Loucy (cell line): ENCODE measurements around the gene TMEM47.

Experiments used
- H2AFZ ChIP-seq: fragments of 200-600 bp; sonication (generic); 2 replicates; pipeline ENCODE4 v1.6.0; 2016; ENCODE audit warnings: antibody characterized with exemption, mild to moderate bottlenecking, low read length, moderate library complexity
- H3F3A ChIP-seq: fragments of 200-600 bp; 2 replicates; pipeline ENCODE4 v1.6.0; 2016; ENCODE audit warnings: antibody characterized with exemption, low read depth, mild to moderate bottlenecking
- H3K27me3 ChIP-seq: fragments of 200-600 bp; sonication (generic); 2 replicates; pipeline ENCODE4 v1.6.1; 2014; ENCODE audit warnings: low read length, mild to moderate bottlenecking; ENCODE audit not compliant: insufficient read depth, poor library complexity, severe bottlenecking
- H3K36me3 ChIP-seq: fragments of 200-600 bp; sonication (generic); 2 replicates; pipeline ENCODE4 v1.6.1; 2016; ENCODE audit warnings: low read length; ENCODE audit not compliant: insufficient read depth
- H3K4me1 ChIP-seq: fragments of 200-600 bp; sonication (generic); 2 replicates; pipeline ENCODE4 v1.5.1; 2014; ENCODE audit warnings: low read length, mild to moderate bottlenecking; ENCODE audit not compliant: insufficient read depth, poor library complexity, severe bottlenecking
- H3K4me2 ChIP-seq: fragments of 200-600 bp; sonication (generic); 2 replicates; pipeline ENCODE4 v1.6.0; 2014; ENCODE audit warnings: antibody characterized with exemption, low read length, low read depth, mild to moderate bottlenecking; ENCODE audit not compliant: poor library complexity, severe bottlenecking
- H3K4me3 ChIP-seq: fragments of 200-600 bp; sonication (generic); 2 replicates; pipeline ENCODE4 v1.5.1; 2014; ENCODE audit warnings: low read length, mild to moderate bottlenecking, mixed read lengths; ENCODE audit not compliant: poor library complexity, severe bottlenecking
- H3K79me2 ChIP-seq: fragments of 200-600 bp; sonication (generic); 2 replicates; pipeline ENCODE4 v1.6.1; 2014; ENCODE audit warnings: low read length; ENCODE audit not compliant: insufficient read depth
- H3K9ac ChIP-seq: fragments of 200-600 bp; sonication (generic); 2 replicates; pipeline ENCODE4 v1.6.0; 2014; ENCODE audit warnings: mild to moderate bottlenecking, low read depth, low read length, moderate library complexity; ENCODE audit not compliant: poor library complexity, severe bottlenecking
- H3K9me2 ChIP-seq: fragments of 200-600 bp; sonication (generic); replicated peaks from 2 replicates; pipeline ENCODE4 v1.6.1; 2016; ENCODE audit warnings: low read depth, low read length, mixed read lengths
- H3K9me3 ChIP-seq: fragments of 200-600 bp; sonication (generic); 2 replicates; pipeline ENCODE4 v1.6.1; 2014; ENCODE audit warnings: mild to moderate bottlenecking, antibody characterized with exemption, low read length, low read depth; ENCODE audit not compliant: insufficient read depth
- H4K20me1 ChIP-seq: fragments of 200-600 bp; sonication (generic); 2 replicates; pipeline ENCODE4 v1.6.0; 2014; ENCODE audit warnings: antibody characterized with exemption, low read length, mild to moderate bottlenecking; ENCODE audit not compliant: insufficient read depth, poor library complexity, severe bottlenecking
- CTCF ChIP-seq: fragments of 200-600 bp; sonication (generic); conservative IDR thresholded peaks from 2 replicates; pipeline ENCODE4 v1.5.1; 2014; ENCODE audit warnings: mild to moderate bottlenecking, antibody characterized with exemption, low read length
- EZH2phosphoT487 ChIP-seq: fragments of 200-600 bp; IDR thresholded peaks from 2 replicates; pipeline ENCODE4 v1.6.1; 2018; ENCODE audit warnings: antibody characterized with exemption, mild to moderate bottlenecking, moderate library complexity, borderline replicate concordance

TMEM47 gene

GRCh38 chrX:34656842-34657725 is at the start of gene TMEM47:
Gene TMEM47, minus strand, starts transcription at chrX:34657285. Its CDS starts 256 bp downstream, at chrX:34657029.
- H3K27me3 ChIP-seq, result no peaks in the 10 kb centered on the region
- no peaks in the 10 kb centered on the region for H3K4me1 ChIP-seq
- H3K4me2 ChIP-seq, result no peak within 1 kb of the TSS
- no peaks in the 10 kb centered on the region for H3K9me3 ChIP-seq
- H3K79me2 ChIP-seq, result no peaks in the 10 kb centered on the region
- no peaks in the 10 kb centered on the region for H3K9me2 ChIP-seq
- TF ChIP-seq CTCF (no peak), EZH2phosphoT487 (no peak)
- H2AFZ ChIP-seq, result no peak within 1 kb of the TSS
- H3K36me3 ChIP-seq, result no peaks in the 10 kb centered on the region
- no peak within 1 kb of the TSS for H3K4me3 ChIP-seq
- H3K9ac ChIP-seq, result no peak within 1 kb of the TSS
- H4K20me1 ChIP-seq, result no peaks in the 10 kb centered on the region
- H3F3A ChIP-seq, result no peaks in the 10 kb centered on the region

GRCh38 chrX:34687095-34687494 is 30.0 kb upstream of the TMEM47 start:
- no peak overlapping the region for H2AFZ ChIP-seq
- no peaks in the 10 kb centered on the region for H4K20me1 ChIP-seq
- TF ChIP-seq CTCF (no peak), EZH2phosphoT487 (no peak)
- no peaks in the 10 kb centered on the region for H3K79me2 ChIP-seq
- H3K4me1 ChIP-seq, result no peaks in the 10 kb centered on the region
- H3K9me3 ChIP-seq, result no peaks in the 10 kb centered on the region
- no peaks in the 10 kb centered on the region for H3K9me2 ChIP-seq
- no peaks in the 10 kb centered on the region for H3F3A ChIP-seq
- H3K9ac ChIP-seq, result no peak overlapping the region
- no peaks in the 10 kb centered on the region for H3K27me3 ChIP-seq
- no peaks in the 10 kb centered on the region for H3K36me3 ChIP-seq
- H3K4me2 ChIP-seq, result no peak overlapping the region
- H3K4me3 ChIP-seq, result no peak overlapping the region

GRCh38 chrX:34659575-34659974 is 2.5 kb upstream of the TMEM47 start:
- Histone ChIP-seq H3K4me3 (no peak overlapping the region), H3K36me3 (no peaks in the 10 kb centered on the region), H3K9ac (no peak overlapping the region), H3F3A (no peaks in the 10 kb centered on the region), H3K4me2 (no peak overlapping the region), H3K9me3 (no peaks in the 10 kb centered on the region), H3K27me3 (no peaks in the 10 kb centered on the region), H2AFZ (no peak overlapping the region), H3K4me1 (no peaks in the 10 kb centered on the region), H3K9me2 (no peaks in the 10 kb centered on the region), H4K20me1 (no peaks in the 10 kb centered on the region), H3K79me2 (no peaks in the 10 kb centered on the region)
- no peak for TF ChIP-seq CTCF
- no peak for TF ChIP-seq EZH2phosphoT487
